ENCODE data around the gene ATAD3A. TPM values are rescaled to one million over a fixed set of nuclear protein-coding genes. Genes with fewer than 3 reads are reported as not detected.
"Not testable (repeated sequence)": the region's sequence is repeated elsewhere in the genome, so short reads cannot be mapped to it uniquely, and the experiment has no call there.

Gene ATAD3A
- total RNA-seq, 1 experiment from 2014 or later = 55.8 TPM

DNA sequence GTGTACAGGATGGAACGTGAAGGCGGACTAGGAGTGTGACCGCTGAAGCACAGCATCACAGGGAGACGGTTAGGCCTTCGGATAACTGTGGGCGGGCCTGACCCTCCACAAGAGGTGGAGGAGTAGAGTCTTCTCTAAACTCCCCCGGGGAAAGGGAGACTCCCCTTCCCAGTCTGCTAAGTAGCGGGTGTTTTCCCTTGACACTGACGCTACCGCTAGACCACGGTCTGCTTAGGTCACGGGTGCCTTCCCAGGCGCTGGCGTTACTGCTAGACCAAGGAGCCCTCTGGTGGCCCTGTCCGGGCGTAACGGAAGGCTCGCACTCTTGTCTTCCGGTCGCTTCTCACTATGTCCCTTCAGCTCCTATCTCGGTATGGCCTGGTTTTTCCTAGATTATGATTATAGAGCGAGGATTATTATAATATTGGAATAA, 6.6 kb upstream of the ATAD3A start:
- H3K9me3 Mint-ChIP-seq; H3K23me2 ChIP-seq (ENCODE audit: insufficient read length, low read depth, low read length, poor library complexity, severe bottlenecking); H2BK5ac ChIP-seq (ENCODE audit: insufficient read length, low read length); DNase-seq; H4K5ac ChIP-seq (ENCODE audit: insufficient read length, low read depth, low read length); H3K36me3 Mint-ChIP-seq (ENCODE audit: insufficient read depth in 1 of 3, low read depth in 3 of 3); H2AK5ac ChIP-seq (ENCODE audit: insufficient read length, low read length); H3K56ac ChIP-seq (ENCODE audit: insufficient read length, low read depth, low read length); H4K8ac ChIP-seq (replicated peaks; ENCODE audit: insufficient read length, low read depth, low read length); H3K4ac ChIP-seq (ENCODE audit: low read depth, low read length); H2BK120ac ChIP-seq (ENCODE audit: low read depth, low read length, poor library complexity, severe bottlenecking); H3K27me3 Mint-ChIP-seq (ENCODE audit: low read depth); H3T11ph ChIP-seq (ENCODE audit: low read length); H3K79me1 ChIP-seq (ENCODE audit: insufficient read depth, low read depth, low read length, poor library complexity, severe bottlenecking); H2BK20ac ChIP-seq (ENCODE audit: low read depth, low read length, poor library complexity, severe bottlenecking); H3K27me3 ChIP-seq (ENCODE audit: insufficient read depth, low read length); H3K18ac ChIP-seq (ENCODE audit: insufficient read length, low read depth, low read length); H3K23ac ChIP-seq (ENCODE audit: insufficient read length, low read depth, low read length); H2AFZ ChIP-seq (ENCODE audit: low read length); H4K91ac ChIP-seq (ENCODE audit: insufficient read length, low read depth, low read length); H3K4me1 ChIP-seq (ENCODE audit: insufficient read depth, low read length); H4K20me1 ChIP-seq (ENCODE audit: control insufficient read depth, insufficient read depth, insufficient read length); H3K4me2 ChIP-seq (ENCODE audit: insufficient read depth, insufficient read length, low read length); H3K27ac ChIP-seq (ENCODE audit: insufficient read length, low read depth, low read length); H3K79me2 ChIP-seq (ENCODE audit: insufficient read depth, low read length); H3K9me3 ChIP-seq (ENCODE audit: control insufficient read depth, low read depth, low read length); H2BK12ac ChIP-seq (ENCODE audit: insufficient read length, low read depth, low read length); H2BK15ac ChIP-seq (ENCODE audit: low read depth, low read length); H3K14ac ChIP-seq (ENCODE audit: insufficient read depth, low read length); H3K9ac ChIP-seq (ENCODE audit: extremely low read depth, insufficient read length, low read length): not testable (repeated sequence)
- peaks cover 5 to 10% of the 10 kb centered on the region in 2 experiments for H3K4me1 Mint-ChIP-seq
- WGBS (ENCODE audit: extremely low coverage, insufficient read length, low lambda C conversion rate) = no CpG with 5 or more reads among the region's 22 CpGs
- H3K27ac Mint-ChIP-seq = peak overlapping the region; percentile 92 to 97 (median 93); a peak in 6 of 7 replicates
- H3K4me3 Mint-ChIP-seq = peak overlapping the region; percentile 66 to 76
- TF ChIP-seq, protein P1, sequence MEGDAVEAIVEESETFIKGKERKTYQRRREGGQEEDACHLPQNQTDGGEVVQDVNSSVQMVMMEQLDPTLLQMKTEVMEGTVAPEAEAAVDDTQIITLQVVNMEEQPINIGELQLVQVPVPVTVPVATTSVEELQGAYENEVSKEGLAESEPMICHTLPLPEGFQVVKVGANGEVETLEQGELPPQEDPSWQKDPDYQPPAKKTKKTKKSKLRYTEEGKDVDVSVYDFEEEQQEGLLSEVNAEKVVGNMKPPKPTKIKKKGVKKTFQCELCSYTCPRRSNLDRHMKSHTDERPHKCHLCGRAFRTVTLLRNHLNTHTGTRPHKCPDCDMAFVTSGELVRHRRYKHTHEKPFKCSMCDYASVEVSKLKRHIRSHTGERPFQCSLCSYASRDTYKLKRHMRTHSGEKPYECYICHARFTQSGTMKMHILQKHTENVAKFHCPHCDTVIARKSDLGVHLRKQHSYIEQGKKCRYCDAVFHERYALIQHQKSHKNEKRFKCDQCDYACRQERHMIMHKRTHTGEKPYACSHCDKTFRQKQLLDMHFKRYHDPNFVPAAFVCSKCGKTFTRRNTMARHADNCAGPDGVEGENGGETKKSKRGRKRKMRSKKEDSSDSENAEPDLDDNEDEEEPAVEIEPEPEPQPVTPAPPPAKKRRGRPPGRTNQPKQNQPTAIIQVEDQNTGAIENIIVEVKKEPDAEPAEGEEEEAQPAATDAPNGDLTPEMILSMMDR (conservative IDR thresholded peaks at IDR 0.05) = peak; percentile 46; the same call in 2 of the 3 replicates

- Mint-ChIP-seq H3K4me1 (peaks cover 7 to 12% of the 10 kb centered on the region in 2 experiments), H3K4me3 (peak overlapping the region in 1 of 2 experiments; percentile 62; a peak in 2 of 5 replicates)
- not testable (repeated sequence) for H2AFZ ChIP-seq (ENCODE audit: low read length); H3K4me2 ChIP-seq (ENCODE audit: insufficient read depth, insufficient read length, low read length); H3K36me3 Mint-ChIP-seq (ENCODE audit: insufficient read depth in 1 of 3, low read depth in 3 of 3); H3T11ph ChIP-seq (ENCODE audit: low read length); H3K9ac ChIP-seq (ENCODE audit: extremely low read depth, insufficient read length, low read length); H3K18ac ChIP-seq (ENCODE audit: insufficient read length, low read depth, low read length); H2BK15ac ChIP-seq (ENCODE audit: low read depth, low read length); H2BK5ac ChIP-seq (ENCODE audit: insufficient read length, low read length); H2BK12ac ChIP-seq (ENCODE audit: insufficient read length, low read depth, low read length); H4K20me1 ChIP-seq (ENCODE audit: control insufficient read depth, insufficient read depth, insufficient read length); H3K27ac ChIP-seq (ENCODE audit: insufficient read length, low read depth, low read length); H2AK5ac ChIP-seq (ENCODE audit: insufficient read length, low read length); H4K8ac ChIP-seq (replicated peaks; ENCODE audit: insufficient read length, low read depth, low read length); H3K27me3 ChIP-seq (ENCODE audit: insufficient read depth, low read length); H3K23ac ChIP-seq (ENCODE audit: insufficient read length, low read depth, low read length); H4K5ac ChIP-seq (ENCODE audit: insufficient read length, low read depth, low read length); H3K9me3 Mint-ChIP-seq; H4K91ac ChIP-seq (ENCODE audit: insufficient read length, low read depth, low read length); H3K4me1 ChIP-seq (ENCODE audit: insufficient read depth, low read length); H3K56ac ChIP-seq (ENCODE audit: insufficient read length, low read depth, low read length); H2BK20ac ChIP-seq (ENCODE audit: low read depth, low read length, poor library complexity, severe bottlenecking); H3K23me2 ChIP-seq (ENCODE audit: insufficient read length, low read depth, low read length, poor library complexity, severe bottlenecking); H3K4ac ChIP-seq (ENCODE audit: low read depth, low read length); H3K9me3 ChIP-seq (ENCODE audit: control insufficient read depth, low read depth, low read length); H3K79me1 ChIP-seq (ENCODE audit: insufficient read depth, low read depth, low read length, poor library complexity, severe bottlenecking); H3K14ac ChIP-seq (ENCODE audit: insufficient read depth, low read length); H3K27ac Mint-ChIP-seq; H3K27me3 Mint-ChIP-seq (ENCODE audit: low read depth); DNase-seq; H3K79me2 ChIP-seq (ENCODE audit: insufficient read depth, low read length); H2BK120ac ChIP-seq (ENCODE audit: low read depth, low read length, poor library complexity, severe bottlenecking)
- WGBS (ENCODE audit: extremely low coverage, insufficient read length, low lambda C conversion rate) = no CpG with 5 or more reads among the region's 5 CpGs
Measured at GRCh38 chr1:1505801-1506200, 6.2 kb upstream of the ATAD3A start.
